Spinal cord (tissue), 10 donors: ENCODE data around the gene ZCCHC7. TPM values are rescaled to one million over a fixed set of nuclear protein-coding genes. Genes with fewer than 3 reads are reported as not detected.
A peak's percentile ranks its signal among the peaks of the same experiment; 100 is the strongest.

Experiments used
- DNase-seq, 6 donors: peaks; one replicate each; pipeline versions ENCODE4 v3.0.0 to v3.0.0-alpha.2; 2013 to 2015; ENCODE audit warnings: low spot score in 6 of 6, low read depth in 4 of 6
- H3K27ac ChIP-seq: one replicate; pipeline ENCODE4 v1.5.1; 2013; ENCODE audit warnings: low read depth, low read length, control low read depth
- H3K27me3 ChIP-seq: one replicate; pipeline ENCODE4 v1.6.1; 2013; ENCODE audit warnings: low read length; ENCODE audit not compliant: control insufficient read depth, insufficient read depth
- H3K36me3 ChIP-seq: one replicate; pipeline ENCODE4 v1.6.1; 2013; ENCODE audit warnings: low read length; ENCODE audit not compliant: control insufficient read depth, insufficient read depth
- H3K4me1 ChIP-seq: one replicate; pipeline ENCODE4 v1.6.1; 2013; ENCODE audit warnings: low read length; ENCODE audit not compliant: control insufficient read depth, insufficient read depth
- H3K4me3 ChIP-seq: one replicate; pipeline ENCODE4 v1.5.1; 2013; ENCODE audit warnings: low read depth, low read length, control low read depth
- H3K9me3 ChIP-seq: one replicate; pipeline ENCODE4 v1.6.1; 2013; ENCODE audit warnings: low read length; ENCODE audit not compliant: control insufficient read depth, insufficient read depth
- whole genome bisulfite sequencing: methylation state at CpG from one replicate; pipeline ENCODE4 v1.1.5; 2013; ENCODE audit warnings: missing lambda C conversion rate; ENCODE audit not compliant: insufficient coverage; 5-methylcytosine and 5-hydroxymethylcytosine counted together
- polyA plus RNA-seq, 2 donors: library from polyadenylated mRNA; unstranded; fragments of 120-200 nt; gene quantifications; one replicate each; pipeline ENCODE4 v1.2.1, GENCODE V29; 2013; ENCODE audit not compliant: insufficient read length in 2 of 2
- total RNA-seq, 2 donors: library from RNA; depleted of rRNA in 1 of 2; stranded (reverse); fragments of 120-200 nt in 1 of 2; fragments of >200 nt in 1 of 2; gene quantifications; one replicate each; pipeline versions ENCODE4 v1.2.3 to v1.2.4, GENCODE V29; 2013 to 2014
- donor health status: healthy.

Gene ZCCHC7
- total and polyA plus RNA-seq, 4 donors: 14.3 to 26.5 (median 20.1) TPM

GRCh38 chr9:37348917-37349316 lies 228.5 kb downstream of the ZCCHC7 start:
- WGBS: no CpG with 5 or more reads among the region's 3 CpGs
- DNase-seq: no peak
- no peaks in the 10 kb centered on the region for H3K4me1 ChIP-seq
- H3K27me3 ChIP-seq: no peaks in the 10 kb centered on the region
- H3K27ac ChIP-seq: no peak overlapping the region
- no peaks in the 10 kb centered on the region for H3K9me3 ChIP-seq
- H3K36me3 ChIP-seq: no peaks in the 10 kb centered on the region
- no peak overlapping the region for H3K4me3 ChIP-seq

GRCh38 chr9:37350486-37351190 lies 230.3 kb downstream of the ZCCHC7 start:
- Histone ChIP-seq H3K27ac (no peak overlapping the region), H3K4me3 (no peak overlapping the region), H3K9me3 (no peaks in the 10 kb centered on the region), H3K27me3 (no peaks in the 10 kb centered on the region), H3K36me3 (no peaks in the 10 kb centered on the region), H3K4me1 (no peaks in the 10 kb centered on the region)
- DNase-seq: peak in 1 of 6 donors; percentile 8
- WGBS: no CpG with 5 or more reads among the region's 2 CpGs

- no peaks in the 10 kb centered on the region for H3K27me3 ChIP-seq
- no CpG with 5 or more reads among the region's 2 CpGs for WGBS
- no peaks in the 10 kb centered on the region for H3K4me1 ChIP-seq
- no peak overlapping the region for H3K27ac ChIP-seq
- no peak for DNase-seq
- H3K9me3 ChIP-seq: no peaks in the 10 kb centered on the region
- no peaks in the 10 kb centered on the region for H3K36me3 ChIP-seq
- H3K4me3 ChIP-seq: no peak overlapping the region
Observed at GRCh38 chr9:37353791-37354190, 233.4 kb downstream of the ZCCHC7 start.

GRCh38 chr9:37362430-37362829 lies 242.1 kb downstream of the ZCCHC7 start:
- WGBS: 98% methylated on average over 4 of the region's 4 CpGs
- no peak overlapping the region for H3K27ac ChIP-seq
- H3K36me3 ChIP-seq: no peaks in the 10 kb centered on the region
- H3K4me1 ChIP-seq: no peaks in the 10 kb centered on the region
- DNase-seq: no peak
- no peaks in the 10 kb centered on the region for H3K9me3 ChIP-seq
- H3K27me3 ChIP-seq: no peaks in the 10 kb centered on the region
- no peak overlapping the region for H3K4me3 ChIP-seq

- H3K4me3 ChIP-seq: no peak overlapping the region
- 85% methylated on average over 4 of the region's 4 CpGs for WGBS
- no peak for DNase-seq
Observed at GRCh38 chr9:37363124-37363523, 242.8 kb downstream of the ZCCHC7 start.

GRCh38 chr9:37364136-37364535 lies 243.8 kb downstream of the ZCCHC7 start:
- Histone ChIP-seq H3K27me3 (no peaks in the 10 kb centered on the region), H3K36me3 (no peaks in the 10 kb centered on the region), H3K27ac (no peak overlapping the region), H3K4me1 (no peaks in the 10 kb centered on the region), H3K4me3 (no peak overlapping the region), H3K9me3 (no peaks in the 10 kb centered on the region)
- 87% methylated on average over 4 of the region's 4 CpGs for WGBS
- DNase-seq: no peak

More at GRCh38 chr9:37363124-37363523, 242.8 kb downstream of the ZCCHC7 start:
- no peak overlapping the region for H3K27ac ChIP-seq
- no peaks in the 10 kb centered on the region for H3K4me1 ChIP-seq
- H3K27me3 ChIP-seq: no peaks in the 10 kb centered on the region
- H3K9me3 ChIP-seq: no peaks in the 10 kb centered on the region
- H3K36me3 ChIP-seq: no peaks in the 10 kb centered on the region

- H3K36me3 ChIP-seq: no peaks in the 10 kb centered on the region
- no CpG with 5 or more reads among the region's 4 CpGs for WGBS
- H3K4me1 ChIP-seq: no peaks in the 10 kb centered on the region
- DNase-seq: no peak
- no peak overlapping the region for H3K27ac ChIP-seq
- no peaks in the 10 kb centered on the region for H3K27me3 ChIP-seq
- H3K9me3 ChIP-seq: no peaks in the 10 kb centered on the region
- H3K4me3 ChIP-seq: no peak overlapping the region
Observed at GRCh38 chr9:37364751-37365360, 244.5 kb downstream of the ZCCHC7 start.

GRCh38 chr9:37369671-37370070 lies 249.3 kb downstream of the ZCCHC7 start:
- no peak overlapping the region for H3K4me3 ChIP-seq
- no peak for DNase-seq
- H3K9me3 ChIP-seq: no peaks in the 10 kb centered on the region
- no peaks in the 10 kb centered on the region for H3K36me3 ChIP-seq
- H3K27me3 ChIP-seq: no peaks in the 10 kb centered on the region
- H3K27ac ChIP-seq: no peak overlapping the region
- H3K4me1 ChIP-seq: no peaks in the 10 kb centered on the region
- WGBS: 94% methylated on average over 5 of the region's 5 CpGs

GRCh38 chr9:37370282-37370681 lies 249.9 kb downstream of the ZCCHC7 start:
- Histone ChIP-seq H3K36me3 (no peaks in the 10 kb centered on the region), H3K9me3 (no peaks in the 10 kb centered on the region), H3K4me1 (no peaks in the 10 kb centered on the region), H3K4me3 (no peak overlapping the region), H3K27me3 (no peaks in the 10 kb centered on the region), H3K27ac (no peak overlapping the region)
- DNase-seq: no peak
- WGBS: 83% methylated on average over 3 of the region's 6 CpGs

- Histone ChIP-seq H3K27me3 (no peaks in the 10 kb centered on the region), H3K4me1 (no peaks in the 10 kb centered on the region), H3K36me3 (no peaks in the 10 kb centered on the region), H3K27ac (no peak overlapping the region), H3K9me3 (no peaks in the 10 kb centered on the region), H3K4me3 (no peak overlapping the region)
- DNase-seq: no peak
- 85% methylated on average over 5 of the region's 5 CpGs for WGBS
Observed at GRCh38 chr9:37370968-37371563, 250.7 kb downstream of the ZCCHC7 start.
